Cardiac muscle cell (in vitro differentiated cells and primary cell): Measurements from ENCODE around the gene PARVA. TPM values are rescaled to one million over a fixed set of nuclear protein-coding genes. Genes with fewer than 3 reads are reported as not detected.

Experiments
- DNase-seq, 2 donors: peaks; one replicate each; pipeline versions ENCODE4 v3.0.0 to v3.0.0-alpha.2; 2010 to 2017; ENCODE audit warnings: low read depth in 1 of 2, low spot score in 1 of 2
- H3K27ac ChIP-seq: fragments of 200-600 bp; sonication (generic); 2 replicates; pipeline ENCODE4 v1.5.1; 2016
- H3K27me3 ChIP-seq: fragments of 200-600 bp; sonication (generic); 2 replicates; pipeline ENCODE4 v1.6.0; 2016; ENCODE audit warnings: control low read depth
- H3K36me3 ChIP-seq: fragments of 200-600 bp; sonication (generic); 2 replicates; pipeline ENCODE4 v1.5.1; 2016; ENCODE audit warnings: control low read depth
- H3K4me1 ChIP-seq: fragments of 200-600 bp; sonication (generic); 2 replicates; pipeline ENCODE4 v1.8.1; 2017; ENCODE audit warnings: low read depth, mild to moderate bottlenecking, mixed run types
- H3K4me3 ChIP-seq: fragments of 200-600 bp; sonication (generic); 2 replicates; pipeline ENCODE4 v1.5.1; 2016; ENCODE audit warnings: mild to moderate bottlenecking
- H3K9me3 ChIP-seq: fragments of 200-600 bp; sonication (generic); 2 replicates; pipeline ENCODE4 v1.5.1; 2017; ENCODE audit warnings: low read depth, mild to moderate bottlenecking, control low read depth
- polyA plus RNA-seq: library from polyadenylated mRNA; unstranded; fragments of >200 nt; fragmentation: Nextera tagmentation; extraction: Ambion mirVana; gene quantifications from 2 replicates; pipeline ENCODE4 v1.2.1, GENCODE V29; 2016
- total RNA-seq: library from RNA; depleted of rRNA; stranded (reverse); fragments of >200 nt; gene quantifications from 2 replicates; pipeline ENCODE4 v1.2.3, GENCODE V29; 2016
- TF ChIP-seq, protein P1 (sequence below): IDR thresholded peaks from 2 replicates; pipeline ENCODE4 v1.5.1; 2012; ENCODE audit warnings: low read depth, mild to moderate bottlenecking, low read length

Gene PARVA
- total and polyA plus RNA-seq, 2 experiments from 2014 or later: 13.0 to 24.2 TPM

DNA sequence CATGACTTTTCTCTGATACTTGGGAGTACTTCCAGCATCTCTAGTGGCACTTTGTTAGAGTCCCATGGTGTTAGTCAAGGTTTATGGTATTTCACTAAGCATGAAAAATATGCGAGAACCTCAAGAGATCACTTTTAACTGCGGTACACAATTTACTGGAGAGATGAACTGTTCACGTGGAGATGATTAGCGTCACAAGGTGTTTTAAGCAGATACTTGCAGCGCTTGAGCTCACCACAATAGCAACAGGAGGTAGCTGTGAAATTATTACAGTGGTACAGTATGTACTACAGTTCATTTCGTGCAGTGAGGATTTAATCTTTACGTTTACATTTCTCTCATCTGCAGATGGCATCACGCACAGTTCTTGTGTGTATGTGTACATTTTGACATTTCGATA is 4.5 kb downstream of the PARVA start:
- H3K27ac ChIP-seq: no peak overlapping the region
- TF ChIP-seq, protein P1, sequence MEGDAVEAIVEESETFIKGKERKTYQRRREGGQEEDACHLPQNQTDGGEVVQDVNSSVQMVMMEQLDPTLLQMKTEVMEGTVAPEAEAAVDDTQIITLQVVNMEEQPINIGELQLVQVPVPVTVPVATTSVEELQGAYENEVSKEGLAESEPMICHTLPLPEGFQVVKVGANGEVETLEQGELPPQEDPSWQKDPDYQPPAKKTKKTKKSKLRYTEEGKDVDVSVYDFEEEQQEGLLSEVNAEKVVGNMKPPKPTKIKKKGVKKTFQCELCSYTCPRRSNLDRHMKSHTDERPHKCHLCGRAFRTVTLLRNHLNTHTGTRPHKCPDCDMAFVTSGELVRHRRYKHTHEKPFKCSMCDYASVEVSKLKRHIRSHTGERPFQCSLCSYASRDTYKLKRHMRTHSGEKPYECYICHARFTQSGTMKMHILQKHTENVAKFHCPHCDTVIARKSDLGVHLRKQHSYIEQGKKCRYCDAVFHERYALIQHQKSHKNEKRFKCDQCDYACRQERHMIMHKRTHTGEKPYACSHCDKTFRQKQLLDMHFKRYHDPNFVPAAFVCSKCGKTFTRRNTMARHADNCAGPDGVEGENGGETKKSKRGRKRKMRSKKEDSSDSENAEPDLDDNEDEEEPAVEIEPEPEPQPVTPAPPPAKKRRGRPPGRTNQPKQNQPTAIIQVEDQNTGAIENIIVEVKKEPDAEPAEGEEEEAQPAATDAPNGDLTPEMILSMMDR: no peak
- H3K4me1 ChIP-seq: peaks cover 6% of the 10 kb centered on the region
- no peaks in the 10 kb centered on the region for H3K27me3 ChIP-seq
- no peak overlapping the region for H3K4me3 ChIP-seq
- H3K36me3 ChIP-seq: no peaks in the 10 kb centered on the region
- DNase-seq: no peak
- H3K9me3 ChIP-seq: no peaks in the 10 kb centered on the region

DNA sequence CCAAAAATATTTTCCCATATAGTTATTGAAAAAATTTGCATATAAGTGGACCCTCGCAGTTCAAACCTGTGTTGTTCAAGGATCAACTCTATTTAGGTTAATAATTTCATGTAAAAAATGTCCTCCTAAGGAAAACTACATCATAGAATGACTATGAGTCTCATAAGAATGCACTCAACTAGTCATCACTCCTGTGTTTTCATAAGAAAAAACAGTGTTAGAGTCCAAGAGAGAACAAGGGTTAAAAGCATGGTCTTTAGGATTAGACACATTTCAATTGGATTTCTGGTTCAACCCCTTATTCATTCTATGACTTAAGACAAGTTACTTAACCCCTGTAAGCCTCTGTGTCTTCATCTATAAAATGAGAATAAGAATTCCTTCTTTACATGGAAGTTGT is 5.1 kb downstream of the PARVA start:
- peaks cover 4% of the 10 kb centered on the region for H3K4me1 ChIP-seq
- H3K27ac ChIP-seq: no peak overlapping the region
- no peaks in the 10 kb centered on the region for H3K36me3 ChIP-seq
- no peaks in the 10 kb centered on the region for H3K27me3 ChIP-seq
- H3K4me3 ChIP-seq: no peak overlapping the region
- no peaks in the 10 kb centered on the region for H3K9me3 ChIP-seq
- no peak for DNase-seq
- TF ChIP-seq, protein P1: no peak

DNA sequence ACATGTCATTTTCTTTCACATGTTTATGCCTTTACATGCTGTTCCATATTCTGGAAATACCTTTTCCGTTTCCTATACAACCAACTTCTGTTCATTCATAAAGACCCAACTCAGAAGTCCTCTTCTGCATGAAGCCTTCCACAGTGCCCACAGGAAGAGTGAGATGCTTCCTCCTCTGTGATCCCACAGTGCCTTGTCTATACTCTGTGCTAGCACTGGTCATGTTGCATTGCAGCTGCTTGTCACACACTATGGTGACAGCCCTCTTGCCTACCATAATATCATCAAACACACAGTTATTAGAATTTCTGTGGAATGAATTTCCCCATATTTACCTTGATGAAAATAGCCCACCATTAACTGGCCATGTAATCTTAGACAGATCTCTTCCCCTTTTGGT is 8.9 kb downstream of the PARVA start:
- Histone ChIP-seq H3K27ac (no peak overlapping the region), H3K4me1 (peaks cover 10% of the 10 kb centered on the region), H3K9me3 (no peaks in the 10 kb centered on the region), H3K4me3 (no peak overlapping the region), H3K27me3 (no peaks in the 10 kb centered on the region), H3K36me3 (no peaks in the 10 kb centered on the region)
- TF ChIP-seq, protein P1: no peak
- no peak for DNase-seq

DNA sequence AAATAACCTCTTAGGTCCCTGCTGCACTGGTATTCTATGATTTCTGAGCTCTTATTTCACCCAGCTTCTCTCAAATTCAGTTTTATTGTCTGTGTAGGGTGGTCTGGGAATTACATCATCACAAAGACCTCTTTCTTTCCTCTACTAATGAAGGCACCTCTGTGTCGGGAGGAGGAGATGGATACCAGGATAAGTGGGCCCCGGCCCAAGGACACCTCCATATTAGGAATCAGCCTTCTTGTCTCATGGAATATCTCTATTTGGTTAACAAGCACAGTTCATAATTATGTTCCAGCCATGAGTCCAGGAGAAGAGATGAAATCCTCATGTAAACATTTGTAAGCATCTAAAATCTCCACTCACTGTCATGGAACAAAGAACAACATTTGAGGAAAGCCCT is 9.4 kb downstream of the PARVA start:
- no peak for DNase-seq
- Histone ChIP-seq H3K27ac (no peak overlapping the region), H3K4me1 (peaks cover 10% of the 10 kb centered on the region), H3K27me3 (no peaks in the 10 kb centered on the region), H3K9me3 (no peaks in the 10 kb centered on the region), H3K36me3 (no peaks in the 10 kb centered on the region), H3K4me3 (no peak overlapping the region)
- TF ChIP-seq, protein P1: no peak

DNA sequence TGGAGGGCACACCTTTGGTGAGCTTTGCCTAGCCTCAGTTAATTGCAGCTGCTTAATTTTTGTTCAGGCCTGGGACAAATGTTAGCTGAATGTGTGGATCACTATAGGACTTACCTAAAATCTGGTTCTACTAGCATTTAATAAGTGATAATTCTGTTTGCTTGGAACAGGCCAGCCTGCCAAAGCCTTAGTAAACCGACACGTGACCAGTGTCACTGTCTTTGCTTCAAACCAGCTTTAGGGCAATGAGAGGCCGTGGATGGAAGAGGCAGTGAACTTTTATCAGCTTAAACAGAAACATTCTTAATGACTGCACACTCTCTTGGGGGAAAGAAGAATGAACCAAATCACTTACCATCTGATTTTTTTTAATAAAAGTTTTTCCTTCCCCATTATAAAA is 10.8 kb downstream of the PARVA start:
- Histone ChIP-seq H3K4me1 (peaks cover 10% of the 10 kb centered on the region), H3K36me3 (no peaks in the 10 kb centered on the region), H3K27ac (no peak overlapping the region), H3K27me3 (no peaks in the 10 kb centered on the region), H3K9me3 (no peaks in the 10 kb centered on the region), H3K4me3 (no peak overlapping the region)
- DNase-seq: no peak
- TF ChIP-seq, protein P1: no peak

DNA sequence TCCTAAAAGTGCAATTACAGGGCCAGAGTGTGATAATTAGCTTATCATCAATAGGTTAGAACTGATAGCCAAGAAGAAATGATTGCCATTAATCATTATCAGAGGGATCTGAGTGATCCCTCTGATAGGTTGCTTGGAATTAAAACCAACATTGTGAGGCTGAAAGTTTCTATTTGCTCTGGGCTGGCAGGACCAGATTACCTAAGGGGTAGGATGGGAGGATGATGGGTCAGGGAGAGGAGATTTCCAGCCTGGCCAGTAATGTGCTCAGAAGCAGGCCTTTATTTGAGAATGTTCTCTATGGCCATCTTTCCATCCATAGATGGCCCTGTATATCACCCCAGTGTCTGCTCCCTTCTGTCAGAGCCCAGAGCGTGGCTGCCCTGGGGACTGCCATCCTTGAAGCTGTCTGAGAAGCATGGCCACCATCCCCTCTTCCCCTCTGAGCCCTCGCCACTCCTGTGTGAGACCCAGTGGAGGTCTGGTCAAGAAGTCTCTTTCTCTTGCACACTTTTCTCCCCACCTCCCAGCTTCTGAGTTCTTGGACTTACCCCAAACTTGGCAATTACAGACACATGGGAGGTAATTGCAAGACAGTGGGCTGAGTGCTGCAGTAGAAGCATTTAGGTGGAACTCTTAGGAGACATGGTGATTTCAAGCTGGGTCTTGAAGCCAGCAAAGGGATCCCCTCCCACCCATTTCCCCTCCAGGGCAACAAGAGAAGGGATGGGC is 11.7 kb downstream of the PARVA start:
- Histone ChIP-seq H3K4me1 (peaks cover 10% of the 10 kb centered on the region), H3K9me3 (no peaks in the 10 kb centered on the region), H3K27me3 (no peaks in the 10 kb centered on the region), H3K36me3 (no peaks in the 10 kb centered on the region), H3K27ac (no peak overlapping the region), H3K4me3 (no peak overlapping the region)
- TF ChIP-seq, protein P1: no peak
- no peak for DNase-seq
